GM19193 (cell line): ENCODE data around the gene KRT5.

Experiments
- POLR2A ChIP-seq: IDR thresholded peaks from 4 replicates; pipeline ENCODE4 v1.6.1; 2011; ENCODE audit not compliant: insufficient read depth, insufficient read length; ENCODE audit errors: extremely low read depth

Gene KRT5

GRCh38 chr12:52496590-52497071 lies 23.6 kb downstream of the KRT5 start:
- TF ChIP-seq POLR2A, result no peak

- no peak for TF ChIP-seq POLR2A
These were observed 24.1 kb downstream of the KRT5 start for GRCh38 chr12:52496054-52496453.

DNA sequence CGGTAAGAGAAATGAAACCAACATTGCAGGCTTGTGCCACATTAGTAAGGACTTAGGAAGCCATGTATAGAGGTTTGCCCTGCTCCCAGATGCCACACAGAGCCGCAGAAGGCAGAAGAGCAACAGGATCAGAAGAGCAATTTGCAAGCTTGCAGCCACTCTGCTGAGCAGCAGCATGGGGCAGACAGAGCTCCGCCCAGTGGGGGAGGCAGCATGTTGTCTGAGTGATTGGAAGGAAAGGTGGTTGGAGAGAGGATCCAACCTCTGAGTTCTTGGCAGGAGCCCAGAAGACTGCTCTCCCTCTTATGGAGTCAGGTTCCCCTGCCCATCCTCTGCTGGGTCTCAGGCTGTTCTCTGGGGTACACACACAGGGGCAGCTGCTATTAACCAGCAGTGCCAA lies 24.8 kb downstream of the KRT5 start:
- TF ChIP-seq POLR2A, result no peak

GRCh38 chr12:52494518-52494917 lies 25.7 kb downstream of the KRT5 start:
- no peak for TF ChIP-seq POLR2A

DNA sequence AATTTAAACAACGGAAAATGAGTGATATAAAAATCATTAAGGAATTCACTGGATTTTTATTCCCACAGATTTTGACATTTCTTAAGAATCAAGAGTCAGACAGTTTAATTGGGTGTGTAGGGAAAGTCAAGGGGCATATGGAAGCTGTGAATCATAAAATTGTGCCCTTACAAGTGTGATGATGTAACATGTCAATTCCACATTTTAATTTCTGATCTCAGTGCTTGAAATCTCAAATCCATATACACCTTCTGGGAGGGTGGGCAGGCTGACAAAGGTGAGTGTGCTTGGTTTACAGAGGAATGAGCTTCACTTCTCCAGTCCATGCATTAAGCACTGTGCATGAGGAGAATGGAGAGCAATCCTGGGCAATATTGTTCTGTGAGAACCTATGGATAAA lies 26.1 kb downstream of the KRT5 start:
- no peak for TF ChIP-seq POLR2A

GRCh38 chr12:52493172-52493571 lies 27.0 kb downstream of the KRT5 start, which contains the start of gene KRT6A:
TSS of gene KRT6A (minus strand) at chr12:52493257. CDS start at chr12:52493188, 69 bp downstream.
- no peak for TF ChIP-seq POLR2A

- TF ChIP-seq POLR2A, result no peak
These were observed 31.5 kb downstream of the KRT5 start for GRCh38 chr12:52488736-52489135.

DNA sequence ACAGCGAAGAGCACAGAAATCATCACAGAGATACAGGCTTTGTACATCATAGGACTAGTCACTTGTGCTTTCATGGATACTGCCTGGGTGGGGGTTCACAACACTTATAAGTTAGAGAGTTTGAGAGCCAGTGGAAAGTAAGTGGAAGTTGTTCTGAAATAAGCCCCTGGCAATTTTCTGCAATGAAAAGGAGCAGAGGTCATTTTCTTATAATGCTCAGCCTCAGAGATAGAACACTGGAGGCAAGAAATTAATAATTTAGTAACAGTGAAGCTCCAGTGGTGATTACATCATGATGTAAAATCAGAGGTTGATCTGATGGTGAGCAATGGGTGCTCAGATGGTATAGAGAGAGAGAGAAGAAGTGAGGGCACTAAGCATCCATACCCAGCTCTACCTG lies 33.0 kb downstream of the KRT5 start:
- TF ChIP-seq POLR2A, result no peak

- no peak for TF ChIP-seq POLR2A
These were observed 33.8 kb downstream of the KRT5 start for GRCh38 chr12:52486166-52487105.

DNA sequence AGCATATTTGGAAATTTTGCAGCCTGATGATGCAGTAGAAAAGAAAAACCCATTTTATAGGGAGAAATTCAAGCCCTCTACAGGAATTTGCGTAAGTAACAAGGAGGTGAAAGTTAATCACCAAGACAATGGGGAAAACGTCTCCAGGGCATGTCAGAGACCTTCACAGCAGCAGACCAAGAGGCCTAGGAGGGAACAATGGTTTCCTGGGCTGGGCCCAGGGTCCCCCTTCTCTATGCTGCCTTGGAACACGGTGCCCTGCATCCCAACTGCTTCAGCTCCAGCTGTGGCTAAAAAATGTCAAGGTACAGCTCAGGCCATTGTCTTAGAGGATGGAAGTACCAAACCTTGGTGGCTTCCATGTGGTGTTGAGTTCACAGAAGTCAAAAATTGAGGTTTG lies 40.1 kb downstream of the KRT5 start:
- no peak for TF ChIP-seq POLR2A

DNA sequence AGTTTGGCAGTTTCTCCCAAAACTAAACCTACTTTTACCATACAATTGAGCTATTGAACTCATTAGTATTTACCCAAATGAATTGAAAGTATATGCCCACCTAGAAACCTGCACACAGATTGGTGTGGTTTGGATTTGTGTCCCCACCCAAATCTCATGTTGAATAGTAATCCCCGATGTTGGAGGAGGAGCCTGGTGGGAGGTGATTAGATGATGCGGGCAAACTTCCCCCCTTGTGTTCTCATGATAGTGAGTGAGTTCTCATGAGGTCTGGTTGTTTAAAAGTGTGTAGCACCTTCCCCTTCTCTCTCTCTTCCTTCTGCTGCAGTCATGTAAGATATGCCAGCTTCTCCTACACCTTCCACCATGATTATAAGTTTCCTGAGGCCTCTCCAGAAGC lies 42.5 kb downstream of the KRT5 start:
- TF ChIP-seq POLR2A, result no peak

DNA sequence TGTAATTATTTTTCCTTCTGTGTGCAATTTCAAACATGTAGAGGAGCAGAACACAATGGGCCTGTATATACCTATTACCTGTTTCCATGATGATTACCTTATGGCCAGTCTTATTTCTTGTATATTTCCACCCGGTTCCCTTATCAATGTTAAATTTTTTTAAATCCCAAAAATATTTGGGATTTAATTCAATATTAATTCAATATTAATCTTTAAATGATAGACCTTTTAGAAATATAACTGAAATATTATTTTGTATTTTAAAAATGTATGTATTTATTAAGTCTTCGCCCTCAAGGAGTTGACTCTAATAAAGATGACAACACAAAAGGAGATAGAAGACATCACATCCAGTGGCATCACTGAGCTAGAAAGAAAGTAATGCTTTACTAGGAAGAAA lies 46.0 kb downstream of the KRT5 start:
- no peak for TF ChIP-seq POLR2A

- no peak for TF ChIP-seq POLR2A
These were observed 46.4 kb downstream of the KRT5 start, which contains the start of gene KRT6C for GRCh38 chr12:52473768-52474167. TSS of gene KRT6C (minus strand) at chr12:52473805. CDS start at chr12:52473737, 68 bp downstream.

- no peak for TF ChIP-seq POLR2A
These were observed 50.3 kb downstream of the KRT5 start for GRCh38 chr12:52469853-52470252.

DNA sequence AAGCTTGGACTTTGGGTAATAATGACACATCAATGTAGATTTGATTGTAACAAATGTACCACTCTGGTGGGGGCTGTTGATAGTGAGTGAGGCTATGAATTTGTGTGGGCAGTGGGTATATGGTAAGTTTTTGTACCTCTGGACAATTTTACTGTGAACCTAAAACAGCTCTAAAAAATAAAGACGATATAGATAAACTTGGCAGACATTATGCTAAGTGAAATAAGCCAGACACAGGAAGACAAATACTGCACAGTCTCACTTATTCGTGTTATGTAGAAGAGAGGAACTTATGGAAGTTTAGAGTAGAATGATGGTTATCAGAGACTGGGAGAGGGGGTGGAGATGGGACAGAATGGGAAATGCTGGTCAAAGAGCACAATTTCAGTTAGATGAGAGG lies 55.3 kb downstream of the KRT5 start:
- TF ChIP-seq POLR2A, result no peak
